Occipital lobe (tissue), 2 donors: Measurements from ENCODE around the gene TLE5. TPM values are rescaled to one million over a fixed set of nuclear protein-coding genes. Genes with fewer than 3 reads are reported as not detected.

Experiments used
- DNase-seq: peaks from one replicate; lab custom pipeline; 2025; lab: John Stamatoyannopoulos, UW
- total RNA-seq: library from RNA; depleted of rRNA; stranded (reverse); fragments of >200 nt; gene quantifications from one replicate; pipeline ENCODE4 v1.2.3, GENCODE V29; 2014

TLE5 gene, protein sequence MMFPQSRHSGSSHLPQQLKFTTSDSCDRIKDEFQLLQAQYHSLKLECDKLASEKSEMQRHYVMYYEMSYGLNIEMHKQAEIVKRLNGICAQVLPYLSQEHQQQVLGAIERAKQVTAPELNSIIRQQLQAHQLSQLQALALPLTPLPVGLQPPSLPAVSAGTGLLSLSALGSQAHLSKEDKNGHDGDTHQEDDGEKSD
- total RNA-seq, result 95.8 TPM

DNA sequence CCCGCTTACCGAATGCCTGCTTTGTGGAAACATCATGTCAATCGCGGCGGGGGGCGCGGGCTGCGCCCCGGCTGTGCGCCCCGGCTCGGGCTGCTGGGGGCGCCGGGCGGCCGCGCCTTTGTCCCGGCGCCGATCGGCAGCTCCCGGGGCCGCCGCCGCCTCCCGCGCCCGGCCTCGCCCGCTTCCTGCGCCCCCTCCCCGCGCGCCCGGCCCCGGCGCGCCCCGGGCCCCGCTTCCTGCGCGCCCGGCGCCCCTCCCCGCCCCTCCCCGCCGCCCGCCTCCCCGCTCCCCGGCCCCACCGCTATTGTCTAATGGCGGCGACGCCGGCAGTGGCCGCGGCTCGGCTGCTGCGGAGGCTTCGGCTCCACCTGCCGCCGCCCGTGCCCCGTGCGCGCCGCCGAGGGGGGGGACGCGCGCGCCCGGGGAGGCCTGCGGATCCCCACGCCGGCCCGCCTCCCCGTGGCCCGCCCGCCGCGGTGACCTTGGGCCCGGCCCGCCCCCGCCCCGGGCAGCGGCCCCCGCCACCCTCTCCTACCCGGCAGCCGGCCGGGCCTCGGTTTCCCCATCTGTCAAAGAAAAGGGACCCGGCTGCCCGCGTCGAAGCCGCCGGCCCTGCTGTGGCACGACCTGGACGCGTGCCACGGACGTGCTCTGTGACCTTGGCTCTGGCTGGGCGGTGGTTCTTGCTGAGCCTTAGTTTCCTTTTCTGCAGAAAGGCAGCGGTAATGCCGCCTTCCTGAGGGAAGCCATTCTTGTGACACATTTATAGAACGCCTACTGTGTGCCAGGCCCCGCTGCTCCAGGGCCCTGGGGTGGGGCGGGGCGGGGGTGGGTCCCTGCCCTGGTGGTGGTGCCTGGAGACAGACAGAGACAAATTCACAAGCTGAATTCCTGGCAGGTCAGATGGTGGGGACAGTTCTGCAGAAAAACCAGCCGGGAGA is at the start of gene TLE5:
Gene TLE5 (minus strand): TSS at position 331 of the 941 bp plus-strand sequence. CDS start 295 bp downstream, at position 36.
- no peak for DNase-seq

DNA sequence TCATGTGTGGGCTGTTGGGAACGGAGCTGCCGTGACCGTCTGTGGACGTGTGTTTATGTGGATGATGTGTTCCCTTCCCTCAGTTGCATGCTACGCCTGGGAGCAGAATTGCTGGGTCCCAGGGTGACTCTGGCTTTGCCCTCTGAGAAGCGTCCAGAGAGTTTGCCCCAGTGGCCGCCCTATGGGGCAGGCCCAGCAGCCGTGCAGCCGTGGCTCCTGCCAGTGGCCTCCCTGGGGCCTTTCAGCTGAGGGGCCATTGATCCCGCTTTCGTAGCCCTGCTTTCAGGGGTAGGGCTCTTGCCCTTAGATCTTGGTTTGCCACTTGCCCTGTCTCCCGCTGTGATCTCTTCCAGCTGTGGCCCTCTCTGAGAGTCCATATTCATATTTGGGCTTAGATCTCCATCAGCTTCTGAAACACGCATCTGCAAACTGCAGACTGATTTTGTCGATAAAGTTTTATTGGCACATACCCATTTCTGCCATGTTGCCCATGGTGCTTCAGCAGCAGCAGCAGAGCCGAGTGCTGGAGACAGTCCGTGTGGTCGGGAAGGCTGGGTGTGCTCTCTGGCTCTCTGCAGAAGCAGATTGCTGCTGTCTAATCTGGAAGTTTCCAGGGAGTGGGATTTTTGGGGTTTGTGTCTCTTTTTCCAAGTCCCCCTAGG is 49.4 kb upstream of the TLE5 start:
- no peak for DNase-seq

DNA sequence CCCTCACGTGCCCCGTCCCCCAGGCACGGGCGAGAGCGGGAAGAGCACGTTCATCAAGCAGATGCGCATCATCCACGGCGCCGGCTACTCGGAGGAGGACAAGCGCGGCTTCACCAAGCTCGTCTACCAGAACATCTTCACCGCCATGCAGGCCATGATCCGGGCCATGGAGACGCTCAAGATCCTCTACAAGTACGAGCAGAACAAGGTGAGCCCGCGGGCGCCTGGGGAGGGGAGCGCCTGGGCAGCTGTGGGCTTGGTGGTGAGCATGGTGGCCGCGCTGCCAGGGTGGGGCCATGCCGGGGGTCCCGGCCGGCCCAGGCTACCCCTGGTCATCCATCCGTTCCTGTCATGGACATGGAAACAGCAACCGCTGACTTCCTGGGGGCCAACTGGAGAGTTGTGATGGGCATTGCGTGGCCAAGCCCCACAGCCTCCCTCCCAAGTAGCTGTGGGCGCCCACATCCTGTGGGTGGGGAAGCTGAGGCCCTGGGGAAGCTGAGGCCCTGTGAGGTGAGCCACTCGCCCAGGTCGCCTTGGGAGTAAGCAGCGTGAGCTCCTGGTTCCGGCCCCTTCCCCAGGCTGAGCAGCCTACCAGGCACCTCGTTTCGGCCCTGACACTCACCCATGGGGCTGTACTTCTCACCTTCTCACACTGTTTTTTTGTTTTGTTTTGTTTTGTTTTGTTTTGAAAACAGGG is 48.0 kb upstream of the TLE5 start:
- no peak for DNase-seq

DNA sequence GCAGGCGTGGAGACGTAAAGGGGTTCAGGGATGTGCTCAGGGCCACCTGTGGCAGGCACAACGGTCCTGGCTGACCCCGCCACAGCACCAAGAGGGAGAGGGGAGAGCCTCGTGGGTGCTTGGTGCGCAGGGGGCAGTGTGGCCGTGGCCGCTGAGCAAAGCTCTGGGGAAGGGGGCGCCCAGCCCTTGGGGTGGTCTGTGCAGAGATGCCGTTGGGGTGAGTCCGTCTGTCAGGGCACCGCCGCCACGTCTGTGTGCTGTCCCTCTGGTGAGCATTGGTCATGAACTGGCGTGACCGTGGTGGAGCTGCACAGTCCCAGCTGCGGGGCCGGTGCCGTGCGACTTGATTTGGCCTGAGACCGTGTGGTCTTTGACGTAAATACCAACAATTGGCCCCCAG is 47.2 kb upstream of the TLE5 start:
- DNase-seq, result no peak

DNA sequence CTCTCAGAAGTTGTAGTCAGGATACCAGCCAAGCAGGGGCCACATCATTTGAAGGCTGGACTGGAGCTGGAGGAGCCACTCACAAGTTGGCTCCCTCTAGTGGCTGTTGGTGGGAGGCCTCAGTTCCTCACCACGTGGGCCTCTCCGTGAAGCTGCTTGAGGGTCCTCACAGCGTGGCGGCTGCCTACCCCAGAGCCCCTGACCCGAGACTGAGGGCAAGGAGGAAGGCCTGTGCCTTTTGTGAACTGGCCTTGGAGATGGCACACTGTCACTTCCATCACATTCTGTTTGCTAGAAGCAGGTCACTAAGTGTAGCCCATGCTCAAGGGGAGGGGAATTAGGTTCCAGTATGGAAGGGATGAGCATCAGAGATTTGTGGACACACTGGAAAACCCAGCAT is 46.5 kb upstream of the TLE5 start:
- DNase-seq, result no peak

DNA sequence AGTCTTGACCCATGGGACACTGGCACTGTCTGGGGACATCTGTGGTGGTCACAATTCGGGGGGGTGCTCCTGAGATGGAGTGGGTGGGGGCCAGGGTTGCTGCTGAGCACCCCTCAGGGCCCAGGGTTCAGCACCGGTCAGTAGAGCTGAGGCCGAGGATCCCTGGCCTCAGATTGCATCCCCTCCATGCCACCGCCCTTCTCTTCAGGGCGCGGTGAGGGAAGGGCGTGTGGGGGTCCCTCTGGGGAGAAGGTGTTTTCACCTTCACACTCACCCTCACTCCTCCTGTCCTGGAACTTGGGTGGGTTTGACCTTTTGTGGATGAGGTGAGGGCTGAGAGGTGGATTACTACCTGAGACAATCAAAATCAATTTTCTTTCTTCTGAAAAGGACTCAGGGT is 45.4 kb upstream of the TLE5 start:
- no peak for DNase-seq

DNA sequence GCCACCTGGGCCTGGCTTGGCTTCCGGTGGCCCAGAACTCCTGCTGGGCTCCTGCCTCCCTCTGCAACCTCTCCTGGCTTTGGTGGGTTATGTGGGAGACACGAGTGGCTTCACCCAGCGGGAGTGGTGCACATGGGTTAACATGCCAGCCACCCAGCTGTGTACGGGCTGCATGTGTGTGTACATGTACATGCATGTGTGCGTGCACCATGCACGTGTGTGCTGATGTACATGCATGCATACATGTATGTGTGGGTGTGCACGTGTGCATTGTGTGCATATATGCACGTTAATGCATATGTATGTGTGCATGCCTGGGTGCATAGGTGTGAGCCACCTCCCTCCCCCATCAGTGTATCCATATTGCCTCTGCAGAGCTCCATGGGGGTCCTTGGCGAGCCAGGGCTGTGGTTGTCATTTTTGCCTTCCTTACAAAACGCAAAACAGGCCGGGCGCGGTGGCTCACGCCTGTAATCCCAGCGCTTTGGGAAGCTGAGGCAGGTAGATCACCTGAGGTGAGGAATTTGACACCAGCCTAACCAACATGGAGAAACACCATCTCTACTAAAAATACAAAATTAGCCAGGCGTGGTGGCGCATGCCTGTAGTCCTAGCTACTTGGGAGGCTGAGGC is 44.3 kb upstream of the TLE5 start:
- DNase-seq, result no peak

DNA sequence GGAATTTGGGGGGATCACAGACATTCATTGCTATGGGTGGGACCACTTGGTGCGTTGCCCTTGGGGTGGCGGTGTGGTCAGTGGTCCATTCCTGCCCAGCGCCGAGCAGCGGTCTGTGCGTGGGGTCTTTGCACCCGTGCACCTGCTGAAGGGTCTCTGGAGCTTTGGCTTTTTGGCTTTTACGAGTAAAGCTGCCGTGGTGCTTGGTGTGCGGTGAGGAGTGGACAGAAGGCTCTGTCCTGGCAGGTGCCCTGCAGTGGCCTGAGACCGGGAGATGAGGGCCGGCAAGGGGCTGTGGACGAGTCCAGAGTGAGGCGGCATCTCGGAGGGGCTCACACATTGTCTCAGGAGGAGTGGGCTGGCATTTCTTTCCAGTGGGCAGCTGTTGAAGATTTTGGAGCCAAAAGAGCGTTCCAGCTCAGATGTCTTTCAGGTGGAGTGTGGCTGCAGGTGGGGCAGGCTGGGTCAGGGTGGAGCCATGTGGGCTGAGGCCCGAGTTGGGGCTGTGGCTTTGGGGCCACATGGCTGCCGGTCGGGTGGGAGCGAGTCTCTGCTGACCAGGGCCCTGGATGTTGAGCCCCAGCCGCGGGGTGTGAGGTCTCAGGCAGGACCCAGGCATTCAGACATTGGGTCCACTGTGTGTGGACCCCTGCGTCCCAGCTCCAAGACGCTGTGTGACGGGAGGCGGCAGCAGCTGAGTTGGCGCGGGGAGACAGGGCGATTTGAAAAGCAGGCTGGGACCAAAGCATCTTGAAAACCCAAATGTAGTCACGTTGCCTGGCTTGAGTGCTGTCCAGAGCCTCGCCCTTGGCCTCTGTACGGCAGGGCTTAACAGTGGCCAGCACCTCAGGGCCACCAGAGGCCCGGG is 43.6 kb upstream of the TLE5 start:
- no peak for DNase-seq

DNA sequence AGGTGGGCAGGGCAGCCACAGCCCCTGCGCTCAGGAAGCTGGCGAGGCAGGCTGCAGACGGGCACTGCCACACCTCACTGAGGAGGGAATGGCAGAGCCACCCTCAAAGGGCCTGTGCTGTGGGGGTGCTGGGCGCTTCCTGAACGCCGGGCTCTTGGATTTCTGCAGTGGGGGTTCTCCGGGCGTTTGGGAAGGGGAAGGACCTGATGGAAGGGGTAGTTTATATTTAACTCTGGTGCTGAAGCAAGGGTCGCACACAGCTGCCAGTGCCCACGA is 42.4 kb upstream of the TLE5 start:
- no peak for DNase-seq

DNA sequence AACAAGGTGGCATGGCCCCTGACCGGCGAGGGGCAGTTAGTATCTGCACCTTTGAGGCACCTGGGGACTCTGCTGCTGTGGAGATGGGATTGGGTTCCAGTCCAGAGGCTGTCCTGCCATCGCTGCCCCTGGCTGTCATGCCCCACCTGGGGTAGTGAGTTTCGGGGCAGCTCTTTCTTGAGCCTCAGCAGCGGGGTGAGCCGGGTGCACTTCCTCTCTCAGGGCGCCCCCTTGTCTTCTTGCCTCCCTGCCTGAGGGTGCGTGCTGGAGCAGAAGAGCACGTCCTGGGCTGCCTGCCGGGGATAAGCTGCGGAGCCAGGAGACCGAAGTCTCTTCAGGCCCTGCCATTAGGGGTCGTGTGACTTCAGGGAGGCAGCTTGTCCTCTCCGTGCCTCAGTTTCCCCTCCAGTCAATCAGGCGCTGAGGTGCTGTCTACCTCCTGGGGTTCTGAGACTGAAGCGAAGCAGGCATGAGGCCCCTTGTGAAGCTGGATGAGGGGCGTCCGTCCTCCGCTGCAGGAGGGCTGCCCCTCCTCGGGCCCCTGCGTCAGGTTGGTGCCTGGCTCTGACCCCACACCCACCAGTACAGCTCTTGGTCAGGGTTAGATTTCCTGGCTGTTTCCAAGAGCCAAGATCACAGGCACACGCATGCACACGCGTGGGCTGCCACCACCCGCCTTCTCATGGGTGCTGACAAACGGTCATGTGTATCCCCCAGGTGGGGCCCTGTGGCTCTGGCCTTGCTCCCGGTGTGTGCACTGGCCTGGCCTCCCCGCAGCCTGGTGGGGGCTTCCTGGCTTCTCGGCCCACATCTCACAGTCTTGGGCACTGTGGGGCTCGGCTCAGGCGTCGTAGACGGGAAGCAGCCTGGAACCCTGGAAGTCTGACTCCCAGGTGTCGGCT is 40.2 kb upstream of the TLE5 start:
- no peak for DNase-seq

DNA sequence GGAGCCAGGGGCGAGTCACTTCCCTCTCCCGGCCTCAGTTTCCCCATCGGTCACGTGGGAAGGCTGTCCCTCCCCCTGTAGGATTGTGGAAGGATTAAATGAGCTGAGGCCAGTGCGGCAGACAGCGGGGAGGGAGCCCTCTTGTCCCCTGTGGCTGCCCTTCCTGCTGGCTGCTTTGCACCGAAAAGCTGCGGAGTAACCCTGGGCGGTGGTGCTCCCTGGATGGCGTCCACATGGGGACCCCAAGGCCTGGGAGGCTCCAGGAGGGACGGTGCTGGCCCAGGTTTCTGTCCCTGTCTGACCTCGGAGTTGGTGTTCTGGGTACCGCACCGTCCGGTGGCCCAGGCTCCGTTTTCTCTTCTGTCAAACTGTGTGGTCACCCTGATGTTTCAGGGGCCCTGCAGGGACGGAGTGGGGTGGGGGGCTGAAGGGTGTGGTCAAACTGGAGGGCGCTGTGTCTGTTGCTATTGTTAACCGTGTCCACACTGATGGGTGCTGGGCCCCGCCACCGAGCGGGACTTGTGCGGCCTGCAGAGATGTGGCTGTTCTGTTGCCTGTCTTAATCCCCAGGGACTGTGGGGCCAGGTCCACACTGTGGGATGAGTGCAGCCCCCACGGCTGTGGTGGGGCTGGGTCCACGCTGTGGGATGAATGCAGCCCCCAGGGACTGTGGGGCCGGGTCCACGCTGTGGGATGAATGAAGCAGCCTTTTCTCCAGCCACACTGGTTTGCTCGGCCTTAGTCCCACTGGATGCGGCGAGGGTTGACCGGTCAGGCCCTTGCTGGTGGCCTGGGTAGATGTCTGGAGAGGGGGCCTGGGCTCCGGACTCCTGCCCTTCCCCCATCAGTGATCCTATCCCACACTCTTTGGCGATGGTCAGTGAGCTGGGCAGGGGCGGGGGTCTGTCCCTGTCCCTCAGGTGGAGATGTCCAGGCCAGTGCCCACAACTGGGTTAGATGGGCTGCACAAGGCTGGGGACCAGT is 38.7 kb upstream of the TLE5 start:
- no peak for DNase-seq

DNA sequence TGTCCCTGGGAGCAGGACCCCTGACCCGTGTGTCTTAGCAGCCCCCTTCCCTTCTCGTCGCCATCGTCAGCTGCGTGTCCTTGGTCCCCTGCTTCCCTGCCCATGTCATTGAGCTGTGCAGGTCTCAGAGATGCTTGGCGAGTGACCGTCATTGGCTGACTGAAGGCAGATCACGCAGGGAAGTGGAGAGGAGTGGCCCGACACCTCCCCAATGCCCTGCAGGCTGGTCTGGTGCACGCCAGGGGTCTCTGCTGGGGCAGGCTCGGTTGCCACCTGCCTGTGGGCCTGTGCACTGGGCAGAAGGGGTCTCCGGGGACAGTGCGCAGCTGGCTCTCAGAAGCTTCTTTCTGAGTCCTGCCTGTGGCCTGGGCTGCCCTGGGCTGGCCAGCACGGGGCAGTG is 38.0 kb upstream of the TLE5 start:
- no peak for DNase-seq

DNA sequence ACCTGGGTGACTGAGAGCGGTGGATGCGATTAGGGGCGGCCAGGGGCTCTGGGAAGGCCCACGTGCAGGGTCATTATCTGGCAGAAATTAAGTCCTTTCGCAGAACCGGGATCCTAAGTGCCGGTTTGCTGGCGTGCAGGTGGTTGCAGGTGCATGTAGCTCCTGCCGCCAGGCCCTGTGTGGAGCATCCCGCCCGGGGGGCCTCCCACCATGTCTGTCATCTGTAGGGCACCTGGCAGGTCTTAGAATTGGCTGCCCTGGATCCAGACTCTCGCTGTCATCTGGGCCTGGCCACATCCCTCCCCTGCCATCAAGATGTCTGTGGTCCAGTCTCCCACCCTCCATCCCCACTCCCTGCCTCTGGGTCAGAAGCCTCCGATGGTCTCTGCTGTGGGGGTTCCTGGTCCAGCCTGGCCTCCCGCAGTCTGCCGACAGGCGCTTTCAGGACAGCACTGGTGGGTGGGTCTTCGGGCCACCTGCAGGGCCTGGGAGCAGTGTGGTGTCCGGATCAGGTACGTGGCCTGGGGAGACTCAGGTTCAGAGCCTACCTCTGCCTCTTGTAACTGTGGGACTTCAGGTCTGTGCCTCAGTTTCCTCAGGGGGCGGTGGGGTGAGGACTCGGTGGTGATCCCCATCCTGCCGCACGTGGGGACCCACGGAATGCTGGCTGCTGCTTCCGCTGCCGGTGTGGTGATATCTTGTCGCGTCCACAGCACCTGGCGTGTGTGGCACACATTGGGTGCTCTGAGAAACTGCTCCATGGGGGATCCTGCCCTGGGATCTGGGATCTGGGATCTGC is 37.3 kb upstream of the TLE5 start:
- no peak for DNase-seq

DNA sequence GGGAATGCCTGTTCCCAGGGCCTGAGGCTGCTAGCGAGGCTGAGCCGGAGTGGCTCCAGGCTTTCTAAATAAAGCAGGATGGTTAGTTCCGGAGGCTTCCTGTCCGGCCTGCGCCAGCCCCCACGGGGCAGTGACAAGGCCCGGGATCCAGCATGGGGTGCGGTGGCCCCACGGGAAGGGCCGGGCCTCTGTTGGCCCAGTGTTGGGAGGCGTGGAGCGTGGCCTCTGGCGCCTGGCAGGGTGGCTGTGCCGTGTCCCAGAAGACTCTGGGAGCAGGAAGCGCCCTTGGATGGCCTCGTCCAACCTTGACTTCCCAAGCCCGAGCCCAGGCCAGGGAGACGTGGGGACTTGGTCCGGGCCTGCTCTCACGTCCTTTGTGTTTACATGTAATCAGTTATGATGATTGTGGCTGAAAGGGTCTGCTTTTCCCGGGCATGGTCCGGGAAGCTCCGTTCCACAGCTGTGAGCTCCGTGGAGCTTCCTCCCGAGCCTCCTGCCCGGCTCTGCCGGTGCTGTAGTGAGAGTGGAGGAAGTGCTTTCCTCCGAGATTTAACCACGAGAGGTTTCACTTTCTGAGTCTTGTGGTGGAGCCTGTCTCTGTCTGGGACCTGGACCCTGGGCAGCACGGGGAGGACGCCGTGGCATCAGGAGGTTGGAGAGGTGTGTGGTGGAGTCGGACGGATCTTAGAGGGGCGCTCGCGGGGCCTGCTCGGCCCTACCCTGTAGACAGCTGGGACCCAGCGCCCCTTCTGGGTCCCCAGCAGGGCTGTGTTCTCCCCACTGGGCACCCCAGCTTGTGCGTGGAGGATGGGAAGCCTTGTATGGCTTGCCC is 36.4 kb upstream of the TLE5 start:
- DNase-seq, result no peak

DNA sequence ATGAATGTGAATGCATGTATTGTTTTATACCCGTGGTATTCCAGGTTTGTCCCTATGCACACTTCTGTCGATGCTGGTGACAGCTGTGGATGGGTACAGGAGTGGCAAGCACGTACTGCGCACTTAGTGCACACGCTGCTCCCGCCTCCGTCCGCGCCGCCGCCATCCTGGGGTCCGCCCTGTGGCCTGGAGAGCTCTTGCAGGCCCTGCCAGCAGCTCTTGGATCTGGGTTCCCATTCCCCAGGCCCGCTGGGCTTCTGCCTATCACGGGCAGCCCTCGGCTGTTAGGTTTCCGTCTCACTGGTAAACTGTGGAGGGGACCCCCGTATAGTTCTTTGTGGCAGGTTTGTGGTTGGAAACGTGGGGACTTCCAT is 35.8 kb upstream of the TLE5 start:
- no peak for DNase-seq

DNA sequence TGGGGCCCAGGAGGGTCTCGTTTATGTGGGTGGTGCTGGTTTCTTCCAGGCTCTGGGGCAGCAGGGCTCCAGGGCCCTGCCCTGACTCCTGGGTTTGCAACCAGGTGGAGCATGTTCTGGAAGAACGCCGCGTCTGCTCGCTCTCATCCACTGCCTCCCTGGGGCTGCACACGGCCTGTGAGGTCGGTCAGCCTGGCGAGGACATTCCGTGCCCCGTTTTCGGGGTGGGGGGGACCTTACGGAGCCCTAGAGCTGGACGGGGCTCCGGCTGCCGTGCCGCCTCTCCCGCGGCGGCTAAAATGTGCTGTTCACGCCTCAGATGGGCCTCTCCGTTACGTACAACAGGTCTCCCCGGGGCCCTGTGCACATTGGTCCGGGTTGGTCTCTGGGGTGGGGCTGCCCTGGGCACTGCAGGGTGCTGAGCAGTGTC is 35.2 kb upstream of the TLE5 start:
- no peak for DNase-seq

DNA sequence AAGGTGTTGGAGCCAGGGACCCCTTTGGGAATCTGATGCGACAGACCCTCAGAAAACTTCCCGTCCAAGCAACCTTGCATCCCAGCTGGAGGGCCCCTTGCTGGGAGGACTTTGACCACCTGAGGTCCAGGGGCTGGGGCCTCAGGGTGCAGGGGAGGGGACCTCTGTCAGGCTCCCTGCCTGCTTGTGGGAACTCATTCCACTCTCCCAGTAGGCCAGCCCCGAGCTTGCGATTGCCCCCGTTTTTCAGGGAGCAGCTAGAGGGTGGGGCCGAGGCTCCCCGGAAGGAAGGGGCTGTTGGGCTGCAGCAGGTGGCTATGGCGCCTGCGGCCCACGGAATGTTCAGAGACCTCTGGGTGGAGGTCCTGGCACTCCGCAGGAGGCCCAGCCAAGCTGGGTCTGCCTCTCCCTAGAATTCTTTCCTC is 34.6 kb upstream of the TLE5 start:
- DNase-seq, result no peak
